BLaER1 treated with 17β-estradiol and CSF1 and Interleukin-3, amounts not matched to agents 10 nM and 100 nM (cell line): ENCODE data around the gene ZACN.
"Not testable (repeated sequence)": the region's sequence is repeated elsewhere in the genome, so short reads cannot be mapped to it uniquely, and the experiment has no call there.

ENCODE experiments used
- H3K27ac ChIP-seq, 11 experiments: shearing (Covaris generic); formaldehyde crosslinking; 2 replicates each; pipeline ENCODE4 v1.8.1; 2022
- H3K27me3 ChIP-seq, 11 experiments: shearing (Covaris generic); formaldehyde crosslinking; 2 replicates each; pipeline ENCODE4 v1.8.1; 2022
- H3K36me3 ChIP-seq, 11 experiments: shearing (Covaris generic); formaldehyde crosslinking; 2 replicates each; pipeline ENCODE4 v1.8.1; 2022
- H3K4me1 ChIP-seq, 10 experiments: shearing (Covaris generic); formaldehyde crosslinking; 2 replicates each; pipeline ENCODE4 v1.8.1; 2022
- H3K4me2 ChIP-seq, 11 experiments: shearing (Covaris generic); formaldehyde crosslinking; 2 replicates each; pipeline ENCODE4 v1.8.1; 2022
- H3K4me3 ChIP-seq, 10 experiments: shearing (Covaris generic); formaldehyde crosslinking; 2 replicates each; pipeline ENCODE4 v1.8.1; 2022
- H3K9ac ChIP-seq, 11 experiments: shearing (Covaris generic); formaldehyde crosslinking; 2 replicates each; pipeline ENCODE4 v1.8.1; 2022
- H3K9me3 ChIP-seq, 11 experiments: shearing (Covaris generic); formaldehyde crosslinking; replicated peaks in 1 of 11; 2 replicates each; pipeline ENCODE4 v1.8.1; 2022
- H4K20me1 ChIP-seq, 11 experiments: shearing (Covaris generic); formaldehyde crosslinking; 2 replicates each; pipeline ENCODE4 v1.8.1; 2022
- Cebpa-rat ChIP-seq, 11 experiments: shearing (Covaris generic); IDR thresholded peaks; 2 replicates each; pipeline ENCODE4 v1.8.1; 2022

The ZACN gene

DNA sequence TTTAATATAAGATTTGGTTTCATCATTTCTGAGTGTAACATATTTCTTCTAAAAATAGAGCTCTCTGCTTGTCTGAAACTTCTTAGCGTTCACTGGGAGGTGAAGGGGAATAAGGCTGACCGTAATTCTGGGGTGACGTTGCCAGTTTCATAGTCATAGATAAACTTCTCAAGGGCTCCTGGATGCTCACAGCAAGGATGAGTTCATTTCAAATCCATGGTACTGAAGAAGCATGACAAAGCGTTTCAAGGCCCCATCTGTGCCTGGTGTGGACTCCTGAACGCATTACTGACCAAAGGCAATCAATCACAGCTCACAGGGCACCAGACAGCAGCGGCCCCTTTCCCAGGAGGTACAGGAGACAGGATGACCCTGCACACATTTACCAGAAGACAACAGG lies 39.9 kb upstream of the ZACN start:
- no peak overlapping the region for H3K4me3 ChIP-seq
- no peak overlapping the region for H3K4me2 ChIP-seq
- H4K20me1 ChIP-seq: peaks cover 0 to 40% (median 0%) of the 10 kb centered on the region in 11 experiments; a peak in 6 of 22 replicates
- H3K4me1 ChIP-seq: peaks cover 0 to 31% (median 23%) of the 10 kb centered on the region in 10 experiments; a peak in 16 of 20 replicates
- peak overlapping the region in 2 of 11 experiments; percentile 22 to 50; a peak in 4 of 22 replicates for H3K27ac ChIP-seq
- peak overlapping the region in 1 of 11 experiments; percentile 3; a peak in 1 of 22 replicates for H3K9ac ChIP-seq
- H3K27me3 ChIP-seq: no peaks in the 10 kb centered on the region
- H3K9me3 ChIP-seq: no peaks in the 10 kb centered on the region
- H3K36me3 ChIP-seq: peaks cover 61 to 81% (median 63%) of the 10 kb centered on the region in 11 experiments
- TF ChIP-seq Cebpa-rat (IDR thresholded peaks at IDR 0.05): no peak

DNA sequence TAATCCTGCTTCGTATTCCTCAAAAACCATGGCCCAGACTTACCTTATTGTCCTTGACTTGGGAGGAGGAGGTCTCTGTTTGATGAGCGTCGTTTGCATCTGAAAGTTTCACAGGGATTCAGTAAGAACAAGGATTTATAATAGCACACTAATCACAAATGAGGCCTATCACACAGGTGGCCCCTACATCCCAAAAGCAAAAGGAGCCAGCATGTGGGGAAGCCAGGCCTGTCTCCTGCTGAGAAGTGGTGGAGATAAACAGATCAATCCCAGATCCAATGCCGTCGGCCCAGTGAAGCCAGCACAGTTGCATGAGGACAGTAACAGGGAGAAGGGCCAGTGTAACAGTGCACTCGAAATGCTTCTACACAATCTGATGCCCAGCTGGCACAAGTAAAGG lies 38.6 kb upstream of the ZACN start:
- Histone ChIP-seq H3K4me1 (peaks cover 0 to 31% (median 23%) of the 10 kb centered on the region in 10 experiments; a peak in 16 of 20 replicates), H3K27me3 (no peaks in the 10 kb centered on the region), H4K20me1 (peaks cover 0 to 46% (median 0%) of the 10 kb centered on the region in 11 experiments; a peak in 6 of 22 replicates), H3K27ac (no peak overlapping the region), H3K4me3 (no peak overlapping the region), H3K9me3 (no peaks in the 10 kb centered on the region), H3K9ac (no peak overlapping the region), H3K4me2 (no peak overlapping the region), H3K36me3 (peaks cover 73 to 93% (median 76%) of the 10 kb centered on the region in 11 experiments)
- no peak for TF ChIP-seq Cebpa-rat (IDR thresholded peaks at IDR 0.05)

DNA sequence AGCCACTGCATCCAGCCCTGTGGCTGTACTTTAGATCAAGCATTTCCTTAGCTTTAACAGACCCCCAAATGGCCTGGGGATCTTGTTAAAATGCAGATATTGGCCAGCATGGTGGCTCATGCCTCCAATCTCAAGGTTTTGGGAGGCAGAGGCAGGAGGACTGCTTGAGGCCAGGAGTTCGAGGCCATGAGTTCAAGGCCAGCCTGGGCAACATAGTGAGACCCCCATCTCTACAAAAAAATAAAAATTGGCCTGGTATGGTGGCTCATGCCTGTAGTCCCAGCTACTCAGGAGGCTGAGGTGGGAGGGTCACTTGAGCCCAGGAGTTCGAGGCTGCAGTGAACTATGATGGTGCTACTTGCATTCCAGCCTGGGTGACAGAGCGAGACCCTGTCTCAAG lies 36.1 kb upstream of the ZACN start:
- H3K36me3 ChIP-seq: peaks cover 98 to 100% (median 100%) of the 10 kb centered on the region in 11 experiments
- H3K4me1 ChIP-seq: peaks cover 2 to 16% (median 7%) of the 10 kb centered on the region in 10 experiments
- not testable (repeated sequence) for H3K9me3 ChIP-seq, H3K27me3 ChIP-seq, H3K27ac ChIP-seq, H3K4me3 ChIP-seq, H3K4me2 ChIP-seq, H3K9ac ChIP-seq
- peaks cover 0 to 48% (median 5%) of the 10 kb centered on the region in 11 experiments; a peak in 8 of 22 replicates for H4K20me1 ChIP-seq

DNA sequence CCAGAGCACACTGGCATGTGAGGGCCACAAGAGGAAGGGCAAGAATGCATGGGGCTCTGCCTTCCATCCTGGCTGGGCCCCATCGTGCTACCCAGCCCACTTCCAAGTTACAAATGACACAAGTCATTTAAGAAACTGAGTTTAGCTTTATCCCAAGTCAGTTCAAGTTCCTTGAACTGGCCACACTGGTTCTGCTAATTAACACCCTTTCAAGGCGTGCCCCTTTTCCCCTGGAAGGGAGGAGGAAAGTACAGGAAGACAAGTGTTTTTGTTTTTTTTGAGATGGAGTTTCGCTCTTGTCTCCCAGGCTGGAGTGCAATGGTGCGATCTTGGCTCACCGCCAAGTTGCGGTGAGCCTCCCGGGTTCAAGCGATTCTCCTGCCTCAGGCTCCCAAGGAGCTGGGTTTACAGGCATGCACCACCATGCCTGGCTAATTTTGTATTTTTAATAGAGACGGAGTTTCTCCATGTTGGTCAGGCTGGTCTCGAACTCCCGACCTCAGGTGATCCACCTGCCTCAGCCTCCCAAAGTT lies 34.4 kb upstream of the ZACN start:
- not testable (repeated sequence) for H3K9ac ChIP-seq, H3K27ac ChIP-seq, H3K4me3 ChIP-seq, H3K27me3 ChIP-seq, H3K4me2 ChIP-seq, H3K9me3 ChIP-seq
- H3K36me3 ChIP-seq: peaks cover 99 to 100% (median 100%) of the 10 kb centered on the region in 11 experiments
- H4K20me1 ChIP-seq: peaks cover 0 to 57% (median 15%) of the 10 kb centered on the region in 11 experiments; a peak in 12 of 22 replicates
- peaks cover 0 to 22% (median 15%) of the 10 kb centered on the region in 10 experiments; a peak in 12 of 20 replicates for H3K4me1 ChIP-seq

DNA sequence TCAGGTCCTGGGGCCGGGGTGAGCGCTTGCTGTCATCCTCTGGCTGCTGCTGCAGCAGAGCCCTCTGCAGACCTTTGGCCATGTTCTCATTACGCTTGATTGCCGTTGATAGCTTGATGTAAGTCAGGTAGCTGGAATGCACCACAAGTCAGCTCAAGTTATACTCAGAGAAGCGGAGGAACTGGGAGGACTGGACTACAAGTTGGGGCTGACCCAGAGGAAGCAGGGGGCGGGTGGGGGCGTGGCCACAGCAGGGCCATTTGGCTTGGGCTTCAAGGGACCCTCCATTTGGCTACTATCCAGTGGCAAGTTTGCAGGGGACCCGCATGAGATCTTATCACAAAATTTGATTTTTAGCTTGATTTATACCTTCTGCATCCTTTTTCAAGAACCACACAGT lies 32.9 kb upstream of the ZACN start:
- H3K27me3 ChIP-seq: no peaks in the 10 kb centered on the region
- H3K9me3 ChIP-seq: no peaks in the 10 kb centered on the region
- H3K4me3 ChIP-seq: no peak overlapping the region
- TF ChIP-seq Cebpa-rat (IDR thresholded peaks at IDR 0.05): no peak
- no peak overlapping the region for H3K9ac ChIP-seq
- H3K4me2 ChIP-seq: no peak overlapping the region
- peaks cover 99 to 100% (median 100%) of the 10 kb centered on the region in 11 experiments for H3K36me3 ChIP-seq
- peaks cover 0 to 37% (median 17%) of the 10 kb centered on the region in 10 experiments; a peak in 12 of 20 replicates for H3K4me1 ChIP-seq
- H4K20me1 ChIP-seq: peaks cover 2 to 64% (median 28%) of the 10 kb centered on the region in 11 experiments; a peak in 15 of 22 replicates
- H3K27ac ChIP-seq: no peak overlapping the region

DNA sequence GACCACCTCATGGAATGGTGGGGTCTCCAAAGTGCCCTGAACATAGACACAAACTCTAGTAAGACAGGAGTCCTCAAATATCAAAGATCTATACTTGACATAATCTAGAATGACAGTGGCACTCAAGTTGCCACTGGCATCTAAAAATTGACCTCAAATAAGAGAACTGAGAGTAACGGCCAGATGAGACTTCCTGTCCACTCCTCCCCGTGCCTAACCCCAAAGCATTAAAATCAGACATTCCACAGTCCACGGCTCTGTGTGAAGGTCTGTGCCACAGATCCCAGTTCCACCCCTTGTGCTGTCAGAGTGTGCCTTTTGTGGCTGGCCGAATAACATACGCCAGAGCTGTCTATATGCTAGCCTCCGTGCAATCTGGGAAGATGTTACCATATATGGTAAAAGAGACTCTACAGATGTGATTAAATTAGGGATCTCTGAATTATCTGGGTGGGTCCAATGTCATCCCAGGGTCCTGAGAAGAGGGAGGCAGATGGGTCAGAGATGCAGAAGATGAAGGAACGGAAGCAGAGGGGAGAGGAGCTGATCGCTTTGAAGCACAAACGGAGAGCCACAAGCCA lies 30.9 kb upstream of the ZACN start:
- Histone ChIP-seq H4K20me1 (peaks cover 7 to 64% (median 35%) of the 10 kb centered on the region in 11 experiments; a peak in 16 of 22 replicates), H3K9me3 (no peaks in the 10 kb centered on the region), H3K36me3 (peaks cover 96 to 100% (median 98%) of the 10 kb centered on the region in 11 experiments), H3K4me1 (peaks cover 0 to 39% (median 17%) of the 10 kb centered on the region in 10 experiments; a peak in 12 of 20 replicates), H3K27me3 (no peaks in the 10 kb centered on the region), H3K4me2 (peak overlapping the region in 5 of 11 experiments; percentile 23 to 60 (median 40); a peak in 10 of 22 replicates), H3K9ac (peak overlapping the region in 1 of 11 experiments; percentile 24; a peak in 2 of 22 replicates), H3K4me3 (no peak overlapping the region), H3K27ac (no peak overlapping the region)
- TF ChIP-seq Cebpa-rat (IDR thresholded peaks at IDR 0.05): no peak

DNA sequence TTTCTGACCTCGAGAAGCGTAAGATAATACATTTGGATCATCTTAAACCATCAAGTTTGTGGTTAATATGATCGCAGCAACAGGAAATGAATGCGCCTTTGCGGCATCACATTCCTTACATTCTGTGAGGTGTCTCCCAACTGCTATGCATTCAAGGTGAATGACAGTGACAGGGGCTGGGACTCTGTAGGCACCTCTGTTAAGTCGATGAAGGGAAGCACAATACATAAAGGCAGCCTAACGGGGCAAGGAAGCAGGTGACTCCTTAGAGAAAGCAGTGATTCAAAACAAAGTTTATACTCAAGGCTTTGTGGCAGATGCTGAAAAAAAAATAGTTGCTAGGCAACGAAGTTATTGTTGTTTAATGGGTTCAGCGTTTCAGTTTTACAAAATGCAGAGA lies 30.3 kb upstream of the ZACN start:
- Histone ChIP-seq H3K4me1 (peaks cover 0 to 45% (median 20%) of the 10 kb centered on the region in 10 experiments; a peak in 12 of 20 replicates), H3K9me3 (no peaks in the 10 kb centered on the region), H4K20me1 (peaks cover 7 to 63% (median 35%) of the 10 kb centered on the region in 11 experiments; a peak in 16 of 22 replicates), H3K9ac (peak overlapping the region in 1 of 11 experiments; percentile 24; a peak in 1 of 22 replicates), H3K4me2 (peak overlapping the region in 5 of 11 experiments; percentile 23 to 60 (median 40); a peak in 9 of 22 replicates), H3K27me3 (no peaks in the 10 kb centered on the region), H3K36me3 (peaks cover 96 to 100% (median 98%) of the 10 kb centered on the region in 11 experiments), H3K4me3 (no peak overlapping the region), H3K27ac (no peak overlapping the region; a peak in 1 of 22 replicates)
- no peak for TF ChIP-seq Cebpa-rat (IDR thresholded peaks at IDR 0.05)

DNA sequence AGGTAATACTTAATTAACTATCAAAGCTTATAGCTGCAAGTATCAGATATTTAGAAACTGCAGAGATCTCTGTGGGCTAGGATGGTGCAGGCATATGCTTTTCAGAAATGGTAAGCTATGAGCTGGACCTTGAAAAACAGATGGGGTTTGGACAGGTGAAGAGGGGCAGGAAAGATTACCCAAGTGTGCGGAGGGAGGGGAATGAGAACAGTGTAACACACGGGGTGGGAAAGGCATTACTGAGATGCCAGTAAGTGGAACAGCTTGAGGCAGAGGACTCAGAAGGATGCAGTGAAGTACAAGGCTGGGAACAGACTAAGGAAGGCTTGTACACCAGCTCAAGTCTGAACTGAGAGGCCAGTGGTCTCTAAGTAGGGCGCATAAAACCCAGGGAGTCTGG lies 29.7 kb upstream of the ZACN start:
- TF ChIP-seq Cebpa-rat (IDR thresholded peaks at IDR 0.05): no peak
- Histone ChIP-seq H3K9ac (0 out of 22 replicates have a peak overlapping the region, but pooled peaks of 1 of the 11 experiments have one; percentile 3), H3K36me3 (peaks cover 96 to 100% (median 98%) of the 10 kb centered on the region in 11 experiments), H3K4me2 (no peak overlapping the region), H4K20me1 (peaks cover 7 to 62% (median 35%) of the 10 kb centered on the region in 11 experiments; a peak in 16 of 22 replicates), H3K4me3 (no peak overlapping the region), H3K4me1 (peaks cover 0 to 50% (median 22%) of the 10 kb centered on the region in 10 experiments; a peak in 12 of 20 replicates), H3K9me3 (no peaks in the 10 kb centered on the region), H3K27ac (no peak overlapping the region; a peak in 1 of 22 replicates), H3K27me3 (no peaks in the 10 kb centered on the region)
